ENCODE data around the gene THTPA.
"Not testable (repeated sequence)": the region's sequence is repeated elsewhere in the genome, so short reads cannot be mapped to it uniquely, and the experiment has no call there.

DNA sequence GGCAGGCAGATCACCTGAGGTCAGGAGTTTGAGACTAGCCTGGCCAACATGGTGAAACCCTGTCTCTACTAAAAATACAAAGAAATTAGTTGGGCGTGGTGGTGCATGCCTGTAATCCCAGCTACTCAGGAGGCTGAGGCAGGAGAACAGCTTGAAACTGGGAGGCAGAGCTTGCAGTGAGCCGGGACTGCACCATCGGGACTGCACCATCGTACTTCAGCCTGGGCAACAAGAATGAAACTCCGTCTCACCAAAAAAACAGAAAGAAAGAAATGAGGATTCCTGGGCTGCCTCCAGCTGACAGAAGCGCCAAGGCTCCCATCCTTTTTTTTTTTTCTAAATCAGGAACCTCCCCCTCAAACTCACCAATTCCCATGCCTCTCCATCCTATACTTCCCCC, 19.2 kb upstream of the THTPA start:
- TF ChIP-seq, protein P1, sequence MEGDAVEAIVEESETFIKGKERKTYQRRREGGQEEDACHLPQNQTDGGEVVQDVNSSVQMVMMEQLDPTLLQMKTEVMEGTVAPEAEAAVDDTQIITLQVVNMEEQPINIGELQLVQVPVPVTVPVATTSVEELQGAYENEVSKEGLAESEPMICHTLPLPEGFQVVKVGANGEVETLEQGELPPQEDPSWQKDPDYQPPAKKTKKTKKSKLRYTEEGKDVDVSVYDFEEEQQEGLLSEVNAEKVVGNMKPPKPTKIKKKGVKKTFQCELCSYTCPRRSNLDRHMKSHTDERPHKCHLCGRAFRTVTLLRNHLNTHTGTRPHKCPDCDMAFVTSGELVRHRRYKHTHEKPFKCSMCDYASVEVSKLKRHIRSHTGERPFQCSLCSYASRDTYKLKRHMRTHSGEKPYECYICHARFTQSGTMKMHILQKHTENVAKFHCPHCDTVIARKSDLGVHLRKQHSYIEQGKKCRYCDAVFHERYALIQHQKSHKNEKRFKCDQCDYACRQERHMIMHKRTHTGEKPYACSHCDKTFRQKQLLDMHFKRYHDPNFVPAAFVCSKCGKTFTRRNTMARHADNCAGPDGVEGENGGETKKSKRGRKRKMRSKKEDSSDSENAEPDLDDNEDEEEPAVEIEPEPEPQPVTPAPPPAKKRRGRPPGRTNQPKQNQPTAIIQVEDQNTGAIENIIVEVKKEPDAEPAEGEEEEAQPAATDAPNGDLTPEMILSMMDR (IDR thresholded peaks at IDR 0.05), result not testable (repeated sequence)
- TF ChIP-seq POLR2A (IDR thresholded peaks at IDR 0.05), result not testable (repeated sequence)
